Fibroblast of mammary gland (primary cell): ENCODE data around the gene MAN1C1.

Experiments
- DNase-seq: peaks from one replicate; pipeline ENCODE4 v3.0.0-alpha.2; 2010; ENCODE audit warnings: low read depth
- H3K4me3 ChIP-seq: 2 replicates; pipeline ENCODE4 v1.5.1; 2011; ENCODE audit warnings: low read depth, mild to moderate bottlenecking, low read length, moderate library complexity; ENCODE audit not compliant: control insufficient read depth
- CTCF ChIP-seq: conservative IDR thresholded peaks from 2 replicates; pipeline ENCODE4 v1.5.1; 2011; ENCODE audit warnings: low read depth, low read length, inconsistent platforms; ENCODE audit not compliant: control insufficient read depth, insufficient read depth

Gene MAN1C1

GRCh38 chr1:25774921-25775771 lies 158.6 kb downstream of the MAN1C1 start:
- TF ChIP-seq CTCF, result no peak
- DNase-seq, result no peak
- no peak overlapping the region for H3K4me3 ChIP-seq

- TF ChIP-seq CTCF, result no peak
- DNase-seq, result no peak
- H3K4me3 ChIP-seq, result no peak overlapping the region
These were observed 162.8 kb downstream of the MAN1C1 start for GRCh38 chr1:25779388-25779787.

- H3K4me3 ChIP-seq, result no peak overlapping the region
- no peak for TF ChIP-seq CTCF
- no peak for DNase-seq
These were observed 163.3 kb downstream of the MAN1C1 start for GRCh38 chr1:25779894-25780293.

- TF ChIP-seq CTCF, result no peak
- H3K4me3 ChIP-seq, result no peak overlapping the region
- peak; percentile 70 for DNase-seq
These were observed 163.9 kb downstream of the MAN1C1 start for GRCh38 chr1:25780318-25781129.

GRCh38 chr1:25781130-25781433 lies 164.5 kb downstream of the MAN1C1 start:
- DNase-seq, result no peak
- no peak overlapping the region for H3K4me3 ChIP-seq
- TF ChIP-seq CTCF, result no peak

GRCh38 chr1:25782608-25783201 lies 166.1 kb downstream of the MAN1C1 start:
- no peak for TF ChIP-seq CTCF
- no peak overlapping the region for H3K4me3 ChIP-seq
- DNase-seq, result no peak
